GM18870 (cell line): ENCODE results near the gene MAML3.

Source experiments
- ATAC-seq: cut with Tn5 transposase; IDR thresholded peaks from one replicate; pipeline ENCODE4 v1.9.1; 2021; ENCODE audit warnings: moderate library complexity; ENCODE audit not compliant: unreplicated experiment

MAML3 gene

GRCh38 chr4:140156529-140157171 lies 2.7 kb upstream of the MAML3 start:
- ATAC-seq, result peak; percentile 89

- no peak for ATAC-seq
Measured at GRCh38 chr4:140154572-140154891, 548 bp upstream of the MAML3 start.

- no peak for ATAC-seq
Measured at GRCh38 chr4:140153419-140153717, 616 bp downstream of the MAML3 start.

- no peak for ATAC-seq
Measured at GRCh38 chr4:140152751-140153418, 1.1 kb downstream of the MAML3 start.

DNA sequence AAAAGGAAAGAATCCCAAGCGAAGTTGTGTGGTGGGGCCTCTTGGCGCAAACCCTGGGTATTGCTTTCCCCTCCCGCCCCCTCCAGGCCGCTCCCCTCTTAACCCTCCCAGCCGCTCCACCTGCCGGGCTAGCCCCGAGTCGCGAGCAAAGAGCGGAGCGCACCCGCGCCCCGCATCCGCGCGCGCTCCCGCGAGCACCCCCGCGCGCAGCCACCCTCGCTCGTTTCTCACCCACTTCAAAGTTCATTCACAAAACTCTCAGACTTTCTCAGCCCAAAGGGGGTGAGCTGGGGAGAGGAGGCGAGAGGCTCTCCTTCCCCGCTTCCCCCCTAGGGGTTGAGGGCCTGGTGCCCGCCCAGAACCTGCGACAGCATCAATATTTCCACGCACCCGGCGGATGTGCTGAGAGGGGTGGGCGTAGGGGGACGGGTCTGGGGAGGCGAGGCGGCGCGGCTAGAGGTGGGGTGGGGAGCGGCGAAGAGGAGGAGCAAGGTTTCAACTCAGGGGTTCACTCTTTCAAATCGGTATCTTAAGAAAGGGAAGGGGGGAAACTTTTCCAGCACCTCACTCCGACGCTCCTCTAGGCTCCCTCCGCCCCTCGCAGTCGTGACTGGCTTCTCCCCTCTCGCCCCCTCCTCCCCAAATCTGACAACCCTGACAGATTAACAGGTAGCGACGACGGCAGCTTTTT lies 1.8 kb downstream of the MAML3 start:
- ATAC-seq, result no peak

DNA sequence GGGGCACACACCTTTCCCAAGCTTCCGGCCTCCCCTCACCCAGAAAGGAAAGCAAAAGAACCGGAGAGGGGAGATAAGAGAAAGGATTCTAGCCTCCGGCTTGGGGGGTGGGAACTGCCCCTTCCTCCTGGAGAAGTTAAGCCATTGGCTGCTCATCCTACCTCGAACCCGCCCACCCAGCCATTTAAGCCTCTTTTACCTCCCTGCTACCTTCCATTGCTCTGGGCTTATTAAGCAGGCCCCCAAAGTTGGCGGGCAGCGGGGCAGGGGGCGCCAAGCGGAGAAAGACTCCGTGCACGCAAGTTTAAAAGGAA lies 2.3 kb downstream of the MAML3 start:
- no peak for ATAC-seq

DNA sequence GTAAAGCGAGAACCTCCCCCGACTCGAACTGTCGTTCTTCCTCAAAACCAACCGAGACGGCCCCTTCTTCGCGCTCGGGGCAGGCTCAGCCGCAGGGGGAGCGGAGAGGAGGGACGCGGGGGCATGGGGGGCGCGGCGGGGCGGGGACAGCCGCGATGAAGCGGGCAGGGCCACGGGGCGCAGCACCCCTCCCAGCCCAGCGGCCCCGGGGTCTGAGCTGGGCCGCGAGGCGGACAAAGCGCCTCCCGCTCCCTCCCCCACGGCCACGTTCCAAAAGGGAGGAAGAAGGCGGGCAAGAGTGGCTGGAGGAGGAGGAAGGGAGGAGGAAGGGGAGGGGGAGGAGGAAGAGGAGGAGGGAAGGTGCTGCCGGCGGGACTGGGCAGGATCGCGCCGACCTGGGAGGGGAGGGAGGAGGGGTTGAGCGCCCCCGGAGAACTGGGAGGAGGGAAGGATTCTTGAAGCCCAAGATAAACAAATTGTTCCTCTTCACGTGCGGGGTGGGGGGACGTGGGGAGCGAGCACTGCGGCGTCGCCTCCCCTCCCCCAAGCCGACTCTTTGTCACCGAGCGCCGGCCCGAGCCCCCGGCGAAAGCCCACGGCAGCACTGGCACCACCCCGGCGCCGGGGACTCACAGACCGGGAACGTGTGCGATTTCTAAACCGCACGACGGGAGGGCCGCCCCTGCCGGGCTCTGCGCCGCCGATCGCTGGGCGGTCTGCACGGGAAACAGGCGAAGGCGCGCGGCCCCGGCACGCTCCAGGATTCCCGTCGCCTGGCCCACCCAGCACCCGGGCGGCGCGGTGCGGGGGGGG lies 2.9 kb downstream of the MAML3 start:
- ATAC-seq, result no peak

DNA sequence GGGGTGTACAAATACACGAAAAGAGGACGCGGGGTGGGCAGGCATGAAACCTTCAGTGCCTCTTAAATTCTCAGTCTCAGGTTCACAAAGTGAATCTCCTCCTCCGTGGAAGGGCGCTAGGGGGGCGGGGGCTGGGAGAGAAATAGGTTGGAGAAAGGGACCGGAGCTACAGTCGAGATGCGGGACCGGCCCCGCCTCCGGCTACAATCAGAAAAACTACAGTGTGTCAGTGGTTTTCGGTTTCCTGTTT lies 3.4 kb downstream of the MAML3 start:
- ATAC-seq, result no peak

GRCh38 chr4:140149846-140150635 lies 3.9 kb downstream of the MAML3 start:
- ATAC-seq, result no peak

- no peak for ATAC-seq
Measured at GRCh38 chr4:140144050-140144449, 9.9 kb downstream of the MAML3 start.

GRCh38 chr4:140141210-140141835 lies 12.7 kb downstream of the MAML3 start:
- ATAC-seq, result no peak

DNA sequence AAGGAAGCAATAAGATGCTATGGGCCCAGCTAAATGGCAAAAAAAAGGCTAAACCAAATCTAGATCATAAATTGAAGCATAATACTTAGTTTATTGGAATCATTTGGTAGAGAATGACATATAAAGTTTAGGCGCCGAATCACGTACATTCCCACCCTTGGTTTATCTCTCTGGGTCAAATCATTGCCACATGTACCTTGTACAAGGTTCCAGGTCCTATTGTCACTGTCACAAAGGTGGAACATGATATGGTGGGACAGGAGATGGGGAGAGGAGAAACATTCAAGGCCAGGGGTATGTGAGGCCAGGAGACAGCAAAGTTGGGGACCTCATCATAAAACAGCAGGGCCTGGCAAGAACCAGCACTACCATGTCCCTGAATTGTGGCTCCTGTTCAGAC lies 13.4 kb downstream of the MAML3 start:
- ATAC-seq, result no peak

DNA sequence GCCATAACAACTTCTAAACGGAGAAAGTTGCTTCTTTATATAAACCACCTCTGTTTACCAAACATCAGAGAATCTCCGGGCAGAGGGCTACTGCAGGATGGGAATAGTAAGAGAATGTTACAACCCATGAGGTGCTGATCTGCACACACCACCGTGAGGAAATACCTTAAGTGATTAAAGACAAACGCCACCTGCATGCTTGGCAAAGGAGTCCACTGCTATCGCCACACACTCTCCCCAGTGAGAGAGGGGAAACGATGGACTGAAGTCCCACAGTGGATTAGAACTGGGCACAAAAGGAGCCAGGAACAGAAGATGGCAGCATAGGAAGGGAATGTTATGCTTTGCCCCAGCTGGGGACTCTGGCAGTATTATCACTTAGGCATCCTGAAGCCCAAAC lies 15.6 kb downstream of the MAML3 start:
- no peak for ATAC-seq

DNA sequence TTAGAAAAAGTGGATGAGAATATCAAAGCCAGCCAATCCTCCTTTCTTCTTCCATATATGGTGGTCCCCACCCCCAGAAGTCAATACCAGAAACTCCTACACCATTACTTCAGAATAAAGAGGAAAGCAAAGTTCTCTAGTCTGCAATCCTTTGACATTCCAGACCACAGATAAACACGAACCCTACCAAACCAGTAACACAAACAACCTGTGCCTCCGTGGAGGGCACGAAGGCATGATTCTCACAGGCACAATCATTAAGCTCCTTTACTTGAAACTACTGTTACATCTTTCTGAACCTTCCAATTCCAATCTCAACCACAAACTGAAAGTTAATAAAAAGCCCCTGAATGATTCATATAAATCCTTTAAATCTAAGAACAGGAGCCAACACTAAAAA lies 16.3 kb downstream of the MAML3 start:
- no peak for ATAC-seq

GRCh38 chr4:140136509-140136908 lies 17.5 kb downstream of the MAML3 start:
- no peak for ATAC-seq

- ATAC-seq, result no peak
Measured at GRCh38 chr4:140135529-140136088, 18.4 kb downstream of the MAML3 start.

DNA sequence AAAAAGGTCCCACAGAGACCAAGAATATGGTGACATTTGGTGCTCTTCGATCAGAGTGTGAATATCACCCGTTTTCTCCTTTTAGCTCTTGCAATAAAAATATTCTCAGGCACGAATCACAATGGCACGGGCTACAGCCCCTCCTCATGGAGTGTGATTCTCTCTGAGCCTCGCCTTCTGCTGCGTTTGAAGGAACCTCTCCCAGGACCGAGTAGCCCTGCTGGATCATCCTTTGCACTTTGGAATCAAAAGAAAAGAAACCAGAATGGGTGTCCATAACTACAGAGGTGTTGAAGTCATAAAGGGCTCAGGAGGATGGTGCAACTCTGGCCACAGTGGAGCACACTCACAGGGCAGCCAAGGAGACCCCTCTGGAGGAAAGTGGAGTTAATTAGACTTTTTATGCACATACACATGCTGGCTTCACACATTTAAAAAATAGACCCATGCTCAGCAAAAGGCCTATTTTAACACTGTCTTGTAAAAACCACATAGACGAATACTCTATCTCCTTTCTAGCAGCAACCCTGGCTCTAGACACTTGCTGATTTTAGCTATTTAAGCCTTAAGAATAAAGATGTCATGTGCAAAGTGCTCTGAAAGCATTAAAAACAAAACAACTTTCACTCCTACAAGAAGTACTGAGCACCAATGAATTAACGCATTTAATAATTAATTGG lies 19.1 kb downstream of the MAML3 start:
- ATAC-seq, result no peak

- no peak for ATAC-seq
Measured at GRCh38 chr4:140133576-140133975, 20.4 kb downstream of the MAML3 start.

- no peak for ATAC-seq
Measured at GRCh38 chr4:140131675-140132229, 22.2 kb downstream of the MAML3 start.

DNA sequence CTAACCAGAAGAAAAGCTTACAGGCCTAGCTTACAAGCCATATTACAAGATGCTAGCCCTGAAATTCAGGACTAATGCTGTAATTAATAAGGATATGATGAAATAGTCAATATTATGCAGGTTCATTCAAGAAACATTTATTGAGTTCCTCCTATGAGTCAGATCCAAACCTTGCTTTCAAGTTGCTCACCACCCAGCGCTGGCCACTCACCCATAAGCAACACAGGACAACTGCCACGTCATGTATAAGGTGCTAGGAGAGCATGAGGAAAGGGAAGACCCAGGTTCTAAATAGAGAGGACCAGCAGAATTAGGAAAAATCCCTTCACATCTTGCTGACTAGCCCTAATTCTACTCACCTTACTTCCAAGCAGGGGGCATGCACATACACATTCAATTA lies 23.3 kb downstream of the MAML3 start:
- ATAC-seq, result no peak
